ENCODE data around the gene JUND.

DNA sequence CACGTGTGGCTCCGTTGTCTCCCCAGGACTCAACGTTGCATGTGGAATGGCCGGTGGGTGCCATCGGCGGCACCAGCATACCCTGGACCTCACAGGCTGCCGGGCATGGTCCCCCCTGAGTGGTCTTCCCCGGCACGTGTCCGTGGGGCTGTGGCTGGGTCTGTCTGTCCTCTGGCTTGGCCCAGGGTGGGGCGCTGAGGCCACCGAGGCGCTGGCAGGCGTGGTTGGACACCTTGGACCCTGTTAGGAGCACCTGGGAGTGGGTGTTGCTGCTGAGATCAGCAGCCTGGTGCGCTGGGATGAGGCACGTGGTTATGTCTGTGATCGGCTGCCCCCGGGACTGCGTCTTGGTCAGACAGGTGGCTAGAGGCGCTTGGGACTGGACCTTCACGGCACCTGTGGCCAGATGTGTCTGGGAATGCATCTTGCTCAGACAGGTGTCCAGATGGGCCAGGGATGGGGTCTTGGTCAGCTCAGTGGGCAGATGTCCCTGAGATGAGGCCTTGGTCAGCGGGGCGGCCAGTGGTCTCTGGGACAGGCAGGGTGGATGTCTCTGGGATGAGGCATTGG lies 16.4 kb downstream of the JUND start:
- TF ChIP-seq MYC (IDR thresholded peaks at IDR 0.05; ENCODE audit: borderline replicate concordance, low read length): no peak
- TF ChIP-seq EP300 (IDR thresholded peaks at IDR 0.05): no peak
- TF ChIP-seq, protein P1, sequence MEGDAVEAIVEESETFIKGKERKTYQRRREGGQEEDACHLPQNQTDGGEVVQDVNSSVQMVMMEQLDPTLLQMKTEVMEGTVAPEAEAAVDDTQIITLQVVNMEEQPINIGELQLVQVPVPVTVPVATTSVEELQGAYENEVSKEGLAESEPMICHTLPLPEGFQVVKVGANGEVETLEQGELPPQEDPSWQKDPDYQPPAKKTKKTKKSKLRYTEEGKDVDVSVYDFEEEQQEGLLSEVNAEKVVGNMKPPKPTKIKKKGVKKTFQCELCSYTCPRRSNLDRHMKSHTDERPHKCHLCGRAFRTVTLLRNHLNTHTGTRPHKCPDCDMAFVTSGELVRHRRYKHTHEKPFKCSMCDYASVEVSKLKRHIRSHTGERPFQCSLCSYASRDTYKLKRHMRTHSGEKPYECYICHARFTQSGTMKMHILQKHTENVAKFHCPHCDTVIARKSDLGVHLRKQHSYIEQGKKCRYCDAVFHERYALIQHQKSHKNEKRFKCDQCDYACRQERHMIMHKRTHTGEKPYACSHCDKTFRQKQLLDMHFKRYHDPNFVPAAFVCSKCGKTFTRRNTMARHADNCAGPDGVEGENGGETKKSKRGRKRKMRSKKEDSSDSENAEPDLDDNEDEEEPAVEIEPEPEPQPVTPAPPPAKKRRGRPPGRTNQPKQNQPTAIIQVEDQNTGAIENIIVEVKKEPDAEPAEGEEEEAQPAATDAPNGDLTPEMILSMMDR (IDR thresholded peaks at IDR 0.05): no peak
- TF ChIP-seq, protein P2, sequence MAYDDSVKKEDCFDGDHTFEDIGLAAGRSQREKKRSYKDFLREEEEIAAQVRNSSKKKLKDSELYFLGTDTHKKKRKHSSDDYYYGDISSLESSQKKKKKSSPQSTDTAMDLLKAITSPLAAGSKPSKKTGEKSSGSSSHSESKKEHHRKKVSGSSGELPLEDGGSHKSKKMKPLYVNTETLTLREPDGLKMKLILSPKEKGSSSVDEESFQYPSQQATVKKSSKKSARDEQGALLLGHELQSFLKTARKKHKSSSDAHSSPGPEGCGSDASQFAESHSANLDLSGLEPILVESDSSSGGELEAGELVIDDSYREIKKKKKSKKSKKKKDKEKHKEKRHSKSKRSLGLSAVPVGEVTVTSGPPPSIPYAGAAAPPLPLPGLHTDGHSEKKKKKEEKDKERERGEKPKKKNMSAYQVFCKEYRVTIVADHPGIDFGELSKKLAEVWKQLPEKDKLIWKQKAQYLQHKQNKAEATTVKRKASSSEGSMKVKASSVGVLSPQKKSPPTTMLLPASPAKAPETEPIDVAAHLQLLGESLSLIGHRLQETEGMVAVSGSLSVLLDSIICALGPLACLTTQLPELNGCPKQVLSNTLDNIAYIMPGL (CRISPR knock-in tag; IDR thresholded peaks at IDR 0.05; ENCODE audit: borderline replicate concordance): no peak
- no peak for TF ChIP-seq RAD21 (conservative IDR thresholded peaks at IDR 0.05 in 1 of 2, IDR thresholded peaks at IDR 0.05 in 1 of 2)
- TF ChIP-seq ZFP36 (IDR thresholded peaks at IDR 0.05; ENCODE audit: borderline replicate concordance, partially characterized antibody): no peak
- TF ChIP-seq JUNB (IDR thresholded peaks at IDR 0.05): no peak
- TF ChIP-seq, protein P3, sequence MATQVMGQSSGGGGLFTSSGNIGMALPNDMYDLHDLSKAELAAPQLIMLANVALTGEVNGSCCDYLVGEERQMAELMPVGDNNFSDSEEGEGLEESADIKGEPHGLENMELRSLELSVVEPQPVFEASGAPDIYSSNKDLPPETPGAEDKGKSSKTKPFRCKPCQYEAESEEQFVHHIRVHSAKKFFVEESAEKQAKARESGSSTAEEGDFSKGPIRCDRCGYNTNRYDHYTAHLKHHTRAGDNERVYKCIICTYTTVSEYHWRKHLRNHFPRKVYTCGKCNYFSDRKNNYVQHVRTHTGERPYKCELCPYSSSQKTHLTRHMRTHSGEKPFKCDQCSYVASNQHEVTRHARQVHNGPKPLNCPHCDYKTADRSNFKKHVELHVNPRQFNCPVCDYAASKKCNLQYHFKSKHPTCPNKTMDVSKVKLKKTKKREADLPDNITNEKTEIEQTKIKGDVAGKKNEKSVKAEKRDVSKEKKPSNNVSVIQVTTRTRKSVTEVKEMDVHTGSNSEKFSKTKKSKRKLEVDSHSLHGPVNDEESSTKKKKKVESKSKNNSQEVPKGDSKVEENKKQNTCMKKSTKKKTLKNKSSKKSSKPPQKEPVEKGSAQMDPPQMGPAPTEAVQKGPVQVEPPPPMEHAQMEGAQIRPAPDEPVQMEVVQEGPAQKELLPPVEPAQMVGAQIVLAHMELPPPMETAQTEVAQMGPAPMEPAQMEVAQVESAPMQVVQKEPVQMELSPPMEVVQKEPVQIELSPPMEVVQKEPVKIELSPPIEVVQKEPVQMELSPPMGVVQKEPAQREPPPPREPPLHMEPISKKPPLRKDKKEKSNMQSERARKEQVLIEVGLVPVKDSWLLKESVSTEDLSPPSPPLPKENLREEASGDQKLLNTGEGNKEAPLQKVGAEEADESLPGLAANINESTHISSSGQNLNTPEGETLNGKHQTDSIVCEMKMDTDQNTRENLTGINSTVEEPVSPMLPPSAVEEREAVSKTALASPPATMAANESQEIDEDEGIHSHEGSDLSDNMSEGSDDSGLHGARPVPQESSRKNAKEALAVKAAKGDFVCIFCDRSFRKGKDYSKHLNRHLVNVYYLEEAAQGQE (IDR thresholded peaks at IDR 0.05): no peak
- TF ChIP-seq MAZ (IDR thresholded peaks at IDR 0.05; ENCODE audit: borderline replicate concordance, low read depth, low read length): no peak
- TF ChIP-seq, protein P4, sequence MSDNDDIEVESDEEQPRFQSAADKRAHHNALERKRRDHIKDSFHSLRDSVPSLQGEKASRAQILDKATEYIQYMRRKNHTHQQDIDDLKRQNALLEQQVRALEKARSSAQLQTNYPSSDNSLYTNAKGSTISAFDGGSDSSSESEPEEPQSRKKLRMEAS (IDR thresholded peaks at IDR 0.05): no peak
- no peak for TF ChIP-seq CHD2 (IDR thresholded peaks at IDR 0.05; ENCODE audit: low read length, partially characterized antibody)

Data from A549 (cell line).